Measurements from ENCODE around the gene HASPIN.

HASPIN gene

GRCh38 chr17:3683054-3683511 lies 40.6 kb upstream of the HASPIN start:
- Histone ChIP-seq H2BK5ac (ENCODE audit: low read depth, low read length, poor library complexity) (no peak overlapping the region), H3K4me2 (ENCODE audit: low read length) (no peak overlapping the region), H3K4me3 (ENCODE audit: low read depth, low read length) (no peak overlapping the region), H3K27me3 (ENCODE audit: insufficient read depth, low read length) (no peaks in the 10 kb centered on the region), H4K91ac (ENCODE audit: low read depth, low read length) (no peak overlapping the region), H4K12ac (ENCODE audit: low read depth, low read length) (no peak overlapping the region), H3K4me1 (ENCODE audit: control insufficient read depth in 1 of 2, insufficient read depth in 2 of 2, low read length in 2 of 2) (no peaks in the 10 kb centered on the region), H3K79me1 (ENCODE audit: low read length) (no peaks in the 10 kb centered on the region), H3K27ac (ENCODE audit: low read depth, low read length) (no peak overlapping the region), H2BK12ac (ENCODE audit: low read length) (no peak overlapping the region), H3K36me3 (ENCODE audit: control insufficient read depth in 1 of 2, insufficient read depth in 2 of 2, low read length in 2 of 2) (no peaks in the 10 kb centered on the region), H3K9me3 (ENCODE audit: insufficient read depth, low read depth, low read length) (no peaks in the 10 kb centered on the region), H3K23ac (ENCODE audit: low read length) (no peak overlapping the region), H2AFZ (ENCODE audit: insufficient read depth, low read length, poor library complexity) (no peak overlapping the region), H4K8ac (ENCODE audit: low read depth, low read length) (no peak overlapping the region), H3K79me2 (ENCODE audit: control insufficient read depth, insufficient read depth, low read length, poor library complexity) (no peaks in the 10 kb centered on the region), H3K4ac (ENCODE audit: low read depth, low read length) (no peak overlapping the region), H3K18ac (ENCODE audit: low read length) (no peak overlapping the region), H3K14ac (ENCODE audit: low read length) (no peak overlapping the region), H3K9ac (ENCODE audit: low read length) (no peak overlapping the region), H2AK5ac (ENCODE audit: low read length) (no peak overlapping the region), H2BK120ac (ENCODE audit: insufficient read depth, low read length, poor library complexity) (no peak overlapping the region)
- DNase-seq = peak in 1 of 2 donors; percentile 60
- WGBS (ENCODE audit: extremely low coverage, insufficient coverage, insufficient read length) = no CpG with 5 or more reads among the region's 10 CpGs

- Histone ChIP-seq H3K79me2 (ENCODE audit: control insufficient read depth, insufficient read depth, low read length, poor library complexity) (no peaks in the 10 kb centered on the region), H2BK12ac (ENCODE audit: low read length) (no peak overlapping the region), H3K9ac (ENCODE audit: low read length) (no peak overlapping the region), H4K91ac (ENCODE audit: low read depth, low read length) (no peak overlapping the region), H4K8ac (ENCODE audit: low read depth, low read length) (no peak overlapping the region), H3K27ac (ENCODE audit: low read depth, low read length) (no peak overlapping the region), H2AFZ (ENCODE audit: insufficient read depth, low read length, poor library complexity) (no peak overlapping the region), H3K36me3 (ENCODE audit: control insufficient read depth in 1 of 2, insufficient read depth in 2 of 2, low read length in 2 of 2) (no peaks in the 10 kb centered on the region), H3K4me2 (ENCODE audit: low read length) (no peak overlapping the region), H4K12ac (ENCODE audit: low read depth, low read length) (no peak overlapping the region), H3K18ac (ENCODE audit: low read length) (no peak overlapping the region), H3K27me3 (ENCODE audit: insufficient read depth, low read length) (no peaks in the 10 kb centered on the region), H2BK5ac (ENCODE audit: low read depth, low read length, poor library complexity) (no peak overlapping the region), H3K4ac (ENCODE audit: low read depth, low read length) (no peak overlapping the region), H3K4me3 (ENCODE audit: low read depth, low read length) (no peak overlapping the region), H2BK120ac (ENCODE audit: insufficient read depth, low read length, poor library complexity) (no peak overlapping the region), H3K9me3 (ENCODE audit: insufficient read depth, low read depth, low read length) (peaks cover 2% of the 10 kb centered on the region), H3K23ac (ENCODE audit: low read length) (no peak overlapping the region), H3K4me1 (ENCODE audit: control insufficient read depth in 1 of 2, insufficient read depth in 2 of 2, low read length in 2 of 2) (no peaks in the 10 kb centered on the region), H3K14ac (ENCODE audit: low read length) (no peak overlapping the region), H2AK5ac (ENCODE audit: low read length) (no peak overlapping the region), H3K79me1 (ENCODE audit: low read length) (no peaks in the 10 kb centered on the region)
- no peak for DNase-seq
- no CpG with 5 or more reads among the region's 13 CpGs for WGBS (ENCODE audit: extremely low coverage, insufficient coverage, insufficient read length)
Measured at GRCh38 chr17:3685174-3685573, 38.5 kb upstream of the HASPIN start.

- Histone ChIP-seq H3K9me3 (ENCODE audit: insufficient read depth, low read depth, low read length) (peaks cover 2% of the 10 kb centered on the region), H2BK5ac (ENCODE audit: low read depth, low read length, poor library complexity) (no peak overlapping the region), H4K12ac (ENCODE audit: low read depth, low read length) (no peak overlapping the region), H3K18ac (ENCODE audit: low read length) (no peak overlapping the region), H3K79me2 (ENCODE audit: control insufficient read depth, insufficient read depth, low read length, poor library complexity) (no peaks in the 10 kb centered on the region), H3K9ac (ENCODE audit: low read length) (no peak overlapping the region), H3K14ac (ENCODE audit: low read length) (no peak overlapping the region), H3K4me2 (ENCODE audit: low read length) (no peak overlapping the region), H3K23ac (ENCODE audit: low read length) (no peak overlapping the region), H3K27ac (ENCODE audit: low read depth, low read length) (no peak overlapping the region), H3K27me3 (ENCODE audit: insufficient read depth, low read length) (no peaks in the 10 kb centered on the region), H3K4ac (ENCODE audit: low read depth, low read length) (no peak overlapping the region), H4K91ac (ENCODE audit: low read depth, low read length) (no peak overlapping the region), H3K79me1 (ENCODE audit: low read length) (no peaks in the 10 kb centered on the region), H3K4me1 (ENCODE audit: control insufficient read depth in 1 of 2, insufficient read depth in 2 of 2, low read length in 2 of 2) (no peaks in the 10 kb centered on the region), H3K4me3 (ENCODE audit: low read depth, low read length) (no peak overlapping the region), H2AFZ (ENCODE audit: insufficient read depth, low read length, poor library complexity) (no peak overlapping the region), H3K36me3 (ENCODE audit: control insufficient read depth in 1 of 2, insufficient read depth in 2 of 2, low read length in 2 of 2) (no peaks in the 10 kb centered on the region), H2BK12ac (ENCODE audit: low read length) (no peak overlapping the region), H2AK5ac (ENCODE audit: low read length) (no peak overlapping the region), H2BK120ac (ENCODE audit: insufficient read depth, low read length, poor library complexity) (no peak overlapping the region), H4K8ac (ENCODE audit: low read depth, low read length) (no peak overlapping the region)
- no CpG with 5 or more reads among the region's 19 CpGs for WGBS (ENCODE audit: extremely low coverage, insufficient coverage, insufficient read length)
- no peak for DNase-seq
Measured at GRCh38 chr17:3688027-3688553, 35.6 kb upstream of the HASPIN start.

- Histone ChIP-seq H3K4ac (ENCODE audit: low read depth, low read length) (no peak overlapping the region), H4K91ac (ENCODE audit: low read depth, low read length) (no peak overlapping the region), H3K27ac (ENCODE audit: low read depth, low read length) (no peak overlapping the region), H2BK120ac (ENCODE audit: insufficient read depth, low read length, poor library complexity) (no peak overlapping the region), H2BK12ac (ENCODE audit: low read length) (no peak overlapping the region), H3K27me3 (ENCODE audit: insufficient read depth, low read length) (no peaks in the 10 kb centered on the region), H4K8ac (ENCODE audit: low read depth, low read length) (no peak overlapping the region), H3K4me1 (ENCODE audit: control insufficient read depth in 1 of 2, insufficient read depth in 2 of 2, low read length in 2 of 2) (no peaks in the 10 kb centered on the region), H3K4me3 (ENCODE audit: low read depth, low read length) (no peak overlapping the region), H2AFZ (ENCODE audit: insufficient read depth, low read length, poor library complexity) (no peak overlapping the region), H3K79me1 (ENCODE audit: low read length) (no peaks in the 10 kb centered on the region), H3K9me3 (ENCODE audit: insufficient read depth, low read depth, low read length) (peaks cover 2% of the 10 kb centered on the region), H4K12ac (ENCODE audit: low read depth, low read length) (no peak overlapping the region), H3K36me3 (ENCODE audit: control insufficient read depth in 1 of 2, insufficient read depth in 2 of 2, low read length in 2 of 2) (no peaks in the 10 kb centered on the region), H3K4me2 (ENCODE audit: low read length) (no peak overlapping the region), H3K14ac (ENCODE audit: low read length) (no peak overlapping the region), H2AK5ac (ENCODE audit: low read length) (no peak overlapping the region), H2BK5ac (ENCODE audit: low read depth, low read length, poor library complexity) (no peak overlapping the region), H3K9ac (ENCODE audit: low read length) (no peak overlapping the region), H3K18ac (ENCODE audit: low read length) (no peak overlapping the region), H3K23ac (ENCODE audit: low read length) (no peak overlapping the region), H3K79me2 (ENCODE audit: control insufficient read depth, insufficient read depth, low read length, poor library complexity) (no peaks in the 10 kb centered on the region)
- no peak for DNase-seq
- WGBS (ENCODE audit: extremely low coverage, insufficient coverage, insufficient read length) = no CpG with 5 or more reads among the region's 14 CpGs
Measured at GRCh38 chr17:3688852-3689261, 34.8 kb upstream of the HASPIN start.

All from trophoblast cell (in vitro differentiated cells and primary cell).